ENCODE measurements around the gene KLK6. TPM values are rescaled to one million over a fixed set of nuclear protein-coding genes. Genes with fewer than 3 reads are reported as not detected.

Gene KLK6
- polyA plus RNA-seq, 2 of the 4 experiments (the other 2 are of a cell fraction) = 0.13 TPM; not detected in 1

GRCh38 chr19:51009061-51009891, 39.9 kb upstream of the KLK6 start:
- FAIRE-seq (no peak), ATAC-seq (0 out of 6 replicates have a peak, but pooled peaks of 1 of the 2 experiments have one; percentile 6), DNase-seq (ENCODE audit: low read depth in 1 of 2, low spot score in 1 of 2) (no peak)
- 24% methylated on average over 10 of the region's 19 CpGs for WGBS (ENCODE audit: missing lambda C conversion rate)
- TF ChIP-seq PHF8 (IDR thresholded peaks at IDR 0.05; ENCODE audit: borderline replicate concordance, low read depth) = no peak
- no peak for TF ChIP-seq KDM5A (IDR thresholded peaks at IDR 0.05)
- no peak for TF ChIP-seq MAX (IDR thresholded peaks at IDR 0.05)
- no peak for TF ChIP-seq JUNB (IDR thresholded peaks at IDR 0.05)
- TF ChIP-seq KDM1A (IDR thresholded peaks at IDR 0.05; ENCODE audit: low read depth) = no peak
- no peak for TF ChIP-seq NR3C1 (IDR thresholded peaks at IDR 0.05)
- Histone ChIP-seq H3K27ac (no peak overlapping the region), H3K4me3 (no peak overlapping the region), H3K4me2 (no peak overlapping the region), H3K9me3 (no peaks in the 10 kb centered on the region), H3K4me1 (no peaks in the 10 kb centered on the region)
- CTCF ChIA-PET = interaction anchor here (1.4 to 4.3 kb wide), 2 partner anchors 12 to 30 kb away, joined by 4 to 16 read pairs; no protein-coding TSS in a partner anchor
- POLR2A ChIA-PET = interaction anchor here (0.7 kb wide), 1 partner anchor 137 kb away, joined by 3 read pairs; no protein-coding TSS in a partner anchor

- DNase-seq (ENCODE audit: low read depth in 1 of 2, low spot score in 1 of 2) = no peak
- no peak for TF ChIP-seq CBX2 (IDR thresholded peaks at IDR 0.05; ENCODE audit: borderline replicate concordance, low read depth)
- no peak for TF ChIP-seq MAZ (IDR thresholded peaks at IDR 0.05; ENCODE audit: borderline replicate concordance, low read depth, low read length)
- no peak for TF ChIP-seq RFX5 (IDR thresholded peaks at IDR 0.05)
- TF ChIP-seq, protein P1, sequence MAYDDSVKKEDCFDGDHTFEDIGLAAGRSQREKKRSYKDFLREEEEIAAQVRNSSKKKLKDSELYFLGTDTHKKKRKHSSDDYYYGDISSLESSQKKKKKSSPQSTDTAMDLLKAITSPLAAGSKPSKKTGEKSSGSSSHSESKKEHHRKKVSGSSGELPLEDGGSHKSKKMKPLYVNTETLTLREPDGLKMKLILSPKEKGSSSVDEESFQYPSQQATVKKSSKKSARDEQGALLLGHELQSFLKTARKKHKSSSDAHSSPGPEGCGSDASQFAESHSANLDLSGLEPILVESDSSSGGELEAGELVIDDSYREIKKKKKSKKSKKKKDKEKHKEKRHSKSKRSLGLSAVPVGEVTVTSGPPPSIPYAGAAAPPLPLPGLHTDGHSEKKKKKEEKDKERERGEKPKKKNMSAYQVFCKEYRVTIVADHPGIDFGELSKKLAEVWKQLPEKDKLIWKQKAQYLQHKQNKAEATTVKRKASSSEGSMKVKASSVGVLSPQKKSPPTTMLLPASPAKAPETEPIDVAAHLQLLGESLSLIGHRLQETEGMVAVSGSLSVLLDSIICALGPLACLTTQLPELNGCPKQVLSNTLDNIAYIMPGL (CRISPR knock-in tag; IDR thresholded peaks at IDR 0.05; ENCODE audit: borderline replicate concordance) = no peak
- TF ChIP-seq, protein P2, sequence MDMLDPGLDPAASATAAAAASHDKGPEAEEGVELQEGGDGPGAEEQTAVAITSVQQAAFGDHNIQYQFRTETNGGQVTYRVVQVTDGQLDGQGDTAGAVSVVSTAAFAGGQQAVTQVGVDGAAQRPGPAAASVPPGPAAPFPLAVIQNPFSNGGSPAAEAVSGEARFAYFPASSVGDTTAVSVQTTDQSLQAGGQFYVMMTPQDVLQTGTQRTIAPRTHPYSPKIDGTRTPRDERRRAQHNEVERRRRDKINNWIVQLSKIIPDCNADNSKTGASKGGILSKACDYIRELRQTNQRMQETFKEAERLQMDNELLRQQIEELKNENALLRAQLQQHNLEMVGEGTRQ (IDR thresholded peaks at IDR 0.05) = no peak
- TF ChIP-seq NR3C1 (IDR thresholded peaks at IDR 0.05) = no peak
- no peak for TF ChIP-seq NFE2L2 (conservative IDR thresholded peaks at IDR 0.05; ENCODE audit: low read length)
- TF ChIP-seq ZC3H11A (IDR thresholded peaks at IDR 0.05) = no peak
- TF ChIP-seq KDM5A (IDR thresholded peaks at IDR 0.05) = no peak
- no peak for TF ChIP-seq HEYL (CRISPR knock-in tag; IDR thresholded peaks at IDR 0.05)
- no peak overlapping the region for H3K4me2 ChIP-seq
- ChIA-PET CTCF (no interaction called here), POLR2A (no interaction called here)
- FAIRE-seq = peak; percentile 54
- no peaks in the 10 kb centered on the region for H3K9me3 ChIP-seq
- no peaks in the 10 kb centered on the region; the same call in 2 of the 3 replicates for H3K4me1 ChIP-seq
- H3K27ac ChIP-seq = no peak overlapping the region
- no peak overlapping the region for H3K4me3 ChIP-seq
- WGBS (ENCODE audit: missing lambda C conversion rate) = 33% methylated on average over 3 of the region's 3 CpGs
- no peak for ATAC-seq
Observed at GRCh38 chr19:51007488-51007887, 38.1 kb upstream of the KLK6 start.

- H3K4me3 ChIP-seq = no peak overlapping the region
- POLR2A ChIA-PET = no interaction called here
- CTCF ChIA-PET = no interaction called here
- WGBS (ENCODE audit: missing lambda C conversion rate) = 6% methylated on average over 3 of the region's 8 CpGs
- no peak for DNase-seq (ENCODE audit: low read depth in 1 of 2, low spot score in 1 of 2)
- ATAC-seq = no peak
- no peak overlapping the region for H3K4me2 ChIP-seq
- H3K9me3 ChIP-seq = no peaks in the 10 kb centered on the region
- H3K4me1 ChIP-seq = peaks cover 6% of the 10 kb centered on the region; the same call in 2 of the 3 replicates
- no peak overlapping the region for H3K27ac ChIP-seq
- FAIRE-seq = no peak
- TF ChIP-seq NR3C1 (IDR thresholded peaks at IDR 0.05) (no peak), RAD21 (conservative IDR thresholded peaks at IDR 0.05 in 1 of 2, IDR thresholded peaks at IDR 0.05 in 1 of 2) (no peak), FOSB (CRISPR knock-in tag; IDR thresholded peaks at IDR 0.05) (no peak), RFX5 (IDR thresholded peaks at IDR 0.05) (no peak), HOXB13 (CRISPR knock-in tag; IDR thresholded peaks at IDR 0.05; ENCODE audit: low read depth) (no peak), PBX3 (IDR thresholded peaks at IDR 0.05) (no peak), CTCF (IDR thresholded peaks at IDR 0.05) (no peak), SMC3 (IDR thresholded peaks at IDR 0.05) (no peak), PHF8 (IDR thresholded peaks at IDR 0.05; ENCODE audit: borderline replicate concordance, low read depth) (no peak), GATA3 (IDR thresholded peaks at IDR 0.05; ENCODE audit: borderline replicate concordance) (no peak), RCOR1 (IDR thresholded peaks at IDR 0.05; ENCODE audit: low read depth, low read length) (no peak), BHLHE40 (IDR thresholded peaks at IDR 0.05; ENCODE audit: low read depth, low read length) (no peak), FOXS1 (CRISPR knock-in tag; IDR thresholded peaks at IDR 0.05) (no peak)
- TF ChIP-seq, protein P3, sequence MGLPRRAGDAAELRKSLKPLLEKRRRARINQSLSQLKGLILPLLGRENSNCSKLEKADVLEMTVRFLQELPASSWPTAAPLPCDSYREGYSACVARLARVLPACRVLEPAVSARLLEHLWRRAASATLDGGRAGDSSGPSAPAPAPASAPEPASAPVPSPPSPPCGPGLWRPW (IDR thresholded peaks at IDR 0.05) = no peak
- TF ChIP-seq, protein P1 (CRISPR knock-in tag; IDR thresholded peaks at IDR 0.05; ENCODE audit: borderline replicate concordance) = no peak
Observed at GRCh38 chr19:51006406-51006805, 37.0 kb upstream of the KLK6 start.
